RPMI8226 (cell line): ENCODE data around the gene MEDAG.

Source experiments
- DNase-seq: peaks from one replicate; pipeline ENCODE4 v3.0.0-alpha.2; 2015

The MEDAG gene

DNA sequence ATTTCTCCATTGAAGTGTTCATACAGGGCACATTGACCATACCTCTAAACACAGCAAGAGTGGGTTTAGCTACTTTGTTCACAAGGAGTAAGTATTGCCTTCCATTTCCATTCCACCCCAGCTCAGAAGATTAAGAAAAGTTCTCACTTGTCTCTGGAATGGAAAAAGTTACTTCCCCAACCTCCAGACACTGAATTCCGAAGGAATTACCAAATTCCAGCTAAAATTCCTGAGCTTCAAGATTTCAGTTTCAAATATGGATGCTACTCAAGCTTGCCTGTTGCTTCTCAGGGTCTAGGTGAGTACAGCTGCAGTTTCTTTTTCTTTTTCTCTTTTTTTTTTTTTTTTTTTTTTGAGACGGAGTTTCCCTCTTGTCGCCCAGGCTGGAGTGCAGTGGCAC, 60.0 kb downstream of the MEDAG start:
- DNase-seq, result no peak

GRCh38 chr13:30968846-30969245, 62.8 kb downstream of the MEDAG start:
- DNase-seq, result no peak

- DNase-seq, result no peak
Measured at GRCh38 chr13:30971575-30971974, 65.5 kb downstream of the MEDAG start.

- no peak for DNase-seq
Measured at GRCh38 chr13:30972888-30973377, 66.9 kb downstream of the MEDAG start.

DNA sequence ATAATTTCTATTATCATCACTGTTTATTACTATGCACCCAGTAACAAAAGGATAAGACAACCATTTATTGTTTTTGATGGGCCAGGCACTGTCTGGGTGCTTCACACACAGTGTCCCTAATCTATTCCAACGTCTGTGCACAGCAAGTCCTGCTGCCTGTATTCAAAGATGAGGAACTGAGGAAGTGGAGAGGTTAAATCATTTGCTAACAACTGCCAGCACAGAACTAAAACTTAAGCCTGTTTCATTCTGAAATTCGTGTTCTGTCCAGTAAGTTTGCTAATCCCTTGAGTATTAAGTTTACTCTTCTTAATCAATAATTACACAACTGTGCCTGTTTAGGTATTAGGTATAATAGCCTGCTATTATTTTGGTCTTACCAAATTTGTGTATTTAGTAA, 68.3 kb downstream of the MEDAG start:
- no peak for DNase-seq
